GM18499 (cell line): ENCODE results near the gene PDSS2.
"Not testable (repeated sequence)": the region's sequence is repeated elsewhere in the genome, so short reads cannot be mapped to it uniquely, and the experiment has no call there.

Experiments used
- ATAC-seq: cut with Tn5 transposase; IDR thresholded peaks from one replicate; pipeline ENCODE4 v1.9.1; 2021; ENCODE audit warnings: moderate number of reproducible peaks; ENCODE audit not compliant: insufficient read depth, unreplicated experiment

Gene PDSS2

DNA sequence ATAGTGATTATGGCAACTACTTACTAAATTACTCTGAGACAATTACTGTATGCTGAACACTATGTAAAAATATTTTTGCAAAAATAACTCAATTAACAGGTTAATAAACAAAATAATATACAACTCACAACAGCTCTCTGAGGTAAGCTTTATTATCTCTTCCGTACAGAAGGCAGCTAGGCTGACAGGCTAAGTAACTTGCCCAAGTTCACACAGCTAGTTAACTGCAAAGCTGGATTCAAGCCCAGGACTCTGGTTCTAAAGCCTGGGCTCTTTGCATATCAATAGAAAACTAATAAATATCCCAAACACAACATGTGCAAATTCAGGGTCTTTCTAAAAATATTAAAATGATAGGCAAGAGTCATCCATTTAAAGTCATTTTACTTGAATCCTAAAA is 174.6 kb downstream of the PDSS2 start:
- no peak for ATAC-seq

DNA sequence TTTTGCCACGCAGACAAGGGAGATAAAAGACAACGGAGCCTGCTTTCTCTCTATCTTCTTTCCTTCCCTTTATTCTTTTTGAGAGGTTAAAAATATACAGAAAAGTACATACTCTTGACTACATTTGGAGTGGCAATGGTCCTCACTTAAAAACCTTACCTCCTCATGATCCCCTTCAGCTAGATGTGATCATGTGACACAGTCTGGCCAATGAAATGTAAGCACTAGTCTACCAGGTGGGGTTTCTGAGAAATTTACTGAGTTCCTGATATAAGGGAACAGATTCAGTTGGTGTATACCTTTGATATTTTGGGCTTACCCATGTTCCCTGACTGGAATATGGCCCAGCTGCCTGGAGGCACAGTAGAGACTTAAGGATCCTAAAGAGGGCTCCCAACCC is 178.6 kb downstream of the PDSS2 start:
- ATAC-seq = no peak

DNA sequence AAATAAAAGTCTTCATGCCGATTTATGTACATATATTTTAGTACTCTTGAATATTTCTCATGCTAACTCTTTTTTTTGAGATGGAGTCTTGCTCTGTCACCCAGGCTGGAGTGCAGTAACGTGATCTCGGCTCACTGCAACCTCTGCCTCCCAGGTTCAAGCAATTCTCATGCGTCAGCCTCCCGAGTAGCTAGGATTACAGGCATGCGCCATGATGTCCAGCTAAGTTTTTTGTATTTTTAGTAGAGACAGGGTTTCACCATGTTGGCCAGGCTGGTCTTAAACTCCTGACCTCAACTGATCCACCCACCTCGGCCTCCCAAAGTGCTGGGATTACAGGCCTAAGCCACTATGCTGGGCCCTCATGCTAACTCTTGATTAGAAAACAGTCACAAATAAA is 179.4 kb downstream of the PDSS2 start:
- not testable (repeated sequence) for ATAC-seq

DNA sequence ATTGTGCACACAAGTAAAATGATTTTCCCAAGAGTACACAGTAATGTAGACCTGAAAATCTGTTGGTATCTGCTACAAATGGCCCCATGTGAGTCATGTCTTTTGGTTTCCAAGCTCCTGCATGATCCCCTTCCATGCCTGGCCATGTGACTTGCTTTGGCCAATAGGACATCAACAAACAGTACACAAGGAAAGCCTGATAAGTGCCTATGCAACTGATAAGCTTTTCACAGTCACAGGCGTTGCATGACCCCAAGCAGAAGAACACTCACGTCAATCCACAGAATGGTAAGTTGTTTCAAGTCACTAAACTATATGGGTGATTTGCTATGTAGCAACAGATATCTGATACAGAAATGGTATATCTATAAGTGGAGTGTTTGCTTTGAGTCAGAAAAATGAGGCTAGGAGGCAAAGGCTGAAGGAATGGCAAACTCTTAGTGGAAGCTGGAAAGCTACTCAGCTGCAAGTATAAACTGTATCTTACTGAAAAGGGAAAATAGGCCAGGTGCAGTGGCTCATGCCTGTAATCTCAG is 184.0 kb downstream of the PDSS2 start:
- ATAC-seq = no peak

DNA sequence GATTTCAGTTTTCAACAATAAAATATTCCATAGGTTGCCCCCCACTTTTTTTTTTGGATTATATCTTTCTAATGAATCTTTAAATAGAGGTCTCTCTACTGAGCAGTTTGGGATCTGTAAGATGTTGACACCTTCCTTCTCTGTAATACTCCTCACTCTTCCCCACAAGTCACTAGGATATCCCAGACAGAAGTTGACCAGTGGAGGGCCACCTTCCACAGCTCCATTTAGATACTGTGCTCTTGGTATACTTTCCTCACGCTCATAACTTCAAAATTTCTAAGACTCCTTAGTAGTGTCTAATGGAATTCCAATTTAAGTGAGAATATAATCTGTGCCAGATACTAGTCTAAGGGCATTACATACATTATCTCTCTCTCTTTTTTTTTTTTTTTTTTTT is 185.1 kb downstream of the PDSS2 start:
- ATAC-seq = no peak

DNA sequence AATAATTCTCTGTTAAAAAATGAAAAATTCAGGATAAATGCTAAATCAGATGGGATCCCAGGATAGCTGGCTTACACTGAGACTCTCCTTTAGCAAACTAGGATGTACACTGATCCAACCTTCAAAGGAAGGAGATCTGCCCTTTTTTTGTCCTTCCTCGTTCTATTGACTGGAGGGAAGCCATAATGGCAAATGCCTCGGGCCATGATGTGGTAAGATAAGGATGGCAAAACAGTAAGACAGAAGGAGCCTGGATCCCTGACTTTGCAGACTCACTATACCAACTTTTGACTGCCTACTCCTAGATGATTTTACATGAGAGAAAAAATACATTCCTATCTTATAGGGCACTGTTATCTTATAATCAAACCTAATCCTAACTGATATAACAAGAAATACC is 187.1 kb downstream of the PDSS2 start:
- no peak for ATAC-seq

DNA sequence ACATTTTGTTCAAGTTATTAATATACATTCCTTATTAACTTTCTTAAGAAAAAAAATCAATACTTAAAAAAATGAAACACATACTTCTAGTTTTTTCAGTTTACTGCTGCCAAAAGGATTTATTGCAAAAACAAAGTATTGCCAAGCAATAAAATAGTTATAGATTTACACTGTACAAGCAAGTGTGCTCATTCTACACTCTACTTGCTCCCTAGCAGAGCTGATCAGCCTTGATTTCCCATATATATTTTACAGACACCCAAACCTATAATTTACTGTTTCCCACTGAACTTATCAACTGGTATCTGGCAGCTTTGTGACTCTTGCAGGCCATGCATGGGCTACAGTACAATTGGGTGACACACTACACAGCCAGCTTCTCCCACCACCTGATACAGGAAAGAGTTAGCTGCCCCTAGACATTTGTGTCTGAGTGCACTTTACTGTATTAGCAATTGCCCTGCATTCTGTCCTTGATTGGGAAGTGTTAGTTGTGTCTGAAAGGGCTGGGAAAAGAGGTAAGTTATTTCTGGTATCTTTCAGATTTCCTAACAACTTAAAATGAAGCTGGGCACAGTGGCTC is 188.1 kb downstream of the PDSS2 start:
- ATAC-seq = no peak

DNA sequence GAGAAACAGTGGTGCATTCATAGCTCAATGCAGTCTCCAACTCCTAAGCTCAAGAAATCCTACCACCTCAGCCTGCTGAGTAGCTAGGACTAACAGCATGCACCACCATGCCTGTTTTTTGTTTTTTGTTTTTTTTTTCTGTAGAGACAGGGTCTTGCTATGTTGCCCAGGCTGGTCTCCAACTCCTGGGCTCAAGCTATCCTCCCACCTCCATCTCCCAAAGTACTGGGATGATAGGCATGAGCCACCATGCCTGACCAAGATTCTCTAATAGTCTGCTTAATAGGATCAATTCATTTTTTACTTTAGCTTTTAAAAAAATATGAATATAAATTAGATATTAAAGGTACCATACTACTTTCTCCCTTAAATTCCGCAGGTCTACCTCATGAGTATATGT is 191.7 kb downstream of the PDSS2 start:
- no peak for ATAC-seq

DNA sequence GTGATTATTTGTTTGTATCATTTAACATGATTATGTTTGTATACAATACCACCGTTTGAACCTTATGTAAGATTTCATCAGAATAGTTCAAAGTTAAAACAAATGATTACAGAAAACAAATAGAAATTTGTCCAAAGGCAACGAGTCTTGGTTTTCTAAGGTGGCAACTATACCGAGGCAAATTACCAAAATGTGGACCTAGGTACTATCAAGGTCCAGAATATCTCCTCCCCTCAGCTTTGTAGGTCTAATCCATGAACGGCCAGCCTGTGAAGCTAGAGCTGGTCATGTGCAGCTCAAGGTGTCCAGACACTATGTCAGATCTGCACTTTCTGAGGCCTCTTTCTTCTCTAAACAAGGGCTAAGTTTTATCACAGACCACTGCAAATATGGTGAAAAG is 192.4 kb downstream of the PDSS2 start:
- no peak for ATAC-seq

DNA sequence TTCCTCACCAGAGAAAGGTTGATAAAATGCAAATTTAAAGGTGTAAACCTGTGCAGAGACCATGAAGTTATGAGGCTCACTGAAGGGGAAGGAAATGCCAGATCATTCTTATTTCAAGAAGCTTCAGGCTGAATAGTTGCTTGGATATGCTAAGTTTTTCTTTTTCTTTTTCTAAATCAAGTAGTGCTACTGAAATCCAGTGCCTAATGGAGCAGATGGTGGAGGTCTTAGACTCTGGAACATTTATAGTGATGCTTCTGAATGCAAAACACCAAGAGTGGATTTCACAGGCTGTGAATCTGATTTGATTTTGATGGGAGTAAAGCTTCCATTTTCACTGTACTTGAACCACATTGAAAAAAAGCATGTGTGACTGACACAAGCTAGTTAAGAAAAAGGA is 192.8 kb downstream of the PDSS2 start:
- ATAC-seq = no peak

DNA sequence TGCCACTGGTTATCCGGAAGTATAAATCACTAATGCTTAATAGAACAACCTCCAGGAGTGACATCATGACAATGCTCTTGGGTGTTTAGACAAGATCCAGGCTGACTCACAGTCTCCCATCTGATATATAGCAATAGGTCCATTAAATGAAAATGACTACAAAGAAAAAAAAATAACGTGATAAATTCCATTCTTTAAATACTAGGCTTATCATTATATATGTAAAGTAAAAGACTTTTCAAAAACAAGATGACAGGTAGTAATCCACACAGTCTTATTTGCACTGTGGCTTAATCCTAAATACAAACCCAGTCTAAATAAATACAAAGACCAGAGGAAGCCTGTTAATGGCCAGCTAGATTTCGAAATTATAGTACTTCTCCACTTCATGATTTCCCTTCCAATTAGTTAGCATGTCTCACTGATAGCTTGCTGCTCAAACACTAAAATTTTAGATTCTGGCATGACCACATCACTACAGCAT is 195.0 kb downstream of the PDSS2 start:
- no peak for ATAC-seq

DNA sequence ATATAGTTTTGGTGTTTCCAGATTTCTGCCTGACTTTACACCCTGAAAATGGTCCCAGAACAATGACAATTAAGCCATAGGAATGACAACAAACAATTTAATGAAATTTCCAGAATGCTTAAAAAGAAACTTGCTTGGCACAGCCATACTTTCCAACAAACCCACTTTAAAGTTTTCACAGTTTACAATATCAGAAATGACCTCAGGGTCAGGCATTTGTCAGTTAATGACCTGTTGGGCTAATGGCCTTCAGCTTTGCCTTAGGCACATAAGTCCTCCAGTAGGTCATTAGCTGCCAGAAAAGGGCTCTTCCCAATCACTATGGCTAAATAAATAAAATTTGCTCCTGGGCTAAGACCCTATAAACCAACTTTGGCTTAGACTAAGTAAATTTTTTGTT is 199.4 kb downstream of the PDSS2 start:
- no peak for ATAC-seq

DNA sequence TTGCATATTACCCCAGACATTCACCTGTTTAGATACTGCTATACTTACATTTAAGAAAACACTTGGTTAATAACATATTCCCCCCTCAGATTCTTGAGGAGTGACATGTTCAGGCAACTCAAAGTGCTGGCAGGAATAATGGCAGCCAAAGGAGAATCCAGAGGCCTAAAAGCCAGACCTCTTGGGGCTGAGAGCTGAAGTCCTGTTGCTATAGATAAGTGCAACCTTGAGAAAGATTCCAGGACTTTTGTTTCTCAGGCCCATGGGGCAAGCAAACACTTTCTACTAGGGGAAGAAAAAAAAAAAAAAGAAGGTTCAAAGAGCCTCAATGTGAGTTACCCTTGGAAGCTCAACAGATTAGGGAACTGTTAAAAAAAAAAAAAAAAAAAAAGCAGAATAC is 211.2 kb downstream of the PDSS2 start:
- ATAC-seq = no peak

DNA sequence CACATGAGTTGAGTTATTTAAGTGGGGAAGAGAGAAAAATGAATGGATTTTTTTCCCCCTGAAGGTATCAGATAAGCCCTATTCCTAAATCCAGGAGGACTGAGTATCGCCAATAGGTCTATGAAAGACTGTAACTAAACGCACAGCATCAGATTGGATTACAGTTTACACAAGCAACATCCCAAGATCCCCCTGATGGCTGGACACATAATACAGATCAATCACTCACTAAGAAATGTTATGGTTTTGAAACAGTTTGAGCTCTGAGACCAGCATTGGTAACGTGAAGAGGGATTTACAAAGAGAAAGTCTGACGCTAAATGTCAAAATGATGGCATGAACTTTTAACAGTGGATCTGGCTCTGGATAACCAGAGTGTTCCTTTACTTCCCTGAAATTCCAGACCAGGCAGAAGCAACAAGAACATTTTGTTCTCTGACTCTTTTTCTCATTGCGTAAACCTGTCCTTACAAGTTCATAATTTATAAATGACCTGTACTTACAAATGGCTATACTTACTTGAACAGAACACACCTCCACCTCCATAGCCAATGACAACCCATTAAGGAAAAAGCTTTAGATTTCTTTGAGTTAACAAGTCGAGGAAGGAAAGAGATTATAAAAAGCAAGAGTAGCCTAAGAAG is 212.3 kb downstream of the PDSS2 start:
- no peak for ATAC-seq

DNA sequence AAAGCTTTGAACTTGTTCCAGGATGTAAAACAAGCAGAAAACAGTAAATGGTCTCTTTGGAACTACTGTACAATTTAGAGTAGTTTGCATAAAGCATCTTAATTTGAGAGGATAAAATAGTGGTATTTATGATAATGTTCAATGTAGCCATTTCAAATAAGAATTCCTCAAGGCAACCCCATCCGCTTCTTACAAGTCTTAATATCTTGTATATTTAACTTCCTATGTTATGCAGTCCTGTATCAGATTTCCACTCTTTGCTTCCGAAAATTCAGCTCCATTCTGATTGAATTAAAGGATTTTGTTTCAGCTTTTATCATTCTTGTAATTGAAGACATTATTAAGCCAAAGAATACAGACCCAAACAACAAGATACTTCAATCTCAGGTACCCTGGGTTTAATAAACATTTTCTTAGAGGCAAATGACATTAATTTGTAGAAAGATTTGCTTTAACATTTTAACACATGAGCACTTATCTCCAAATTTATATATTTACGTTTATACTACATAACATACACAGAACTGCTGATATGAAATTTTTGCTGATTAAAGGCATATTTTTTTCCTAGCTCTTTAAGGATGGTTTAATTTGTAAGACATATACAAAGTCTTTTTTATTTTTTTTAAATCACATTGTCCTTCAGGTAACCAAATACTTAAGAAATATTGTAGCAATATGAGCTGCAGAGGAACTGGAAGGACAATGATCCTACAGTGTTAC is 213.0 kb downstream of the PDSS2 start:
- no peak for ATAC-seq

DNA sequence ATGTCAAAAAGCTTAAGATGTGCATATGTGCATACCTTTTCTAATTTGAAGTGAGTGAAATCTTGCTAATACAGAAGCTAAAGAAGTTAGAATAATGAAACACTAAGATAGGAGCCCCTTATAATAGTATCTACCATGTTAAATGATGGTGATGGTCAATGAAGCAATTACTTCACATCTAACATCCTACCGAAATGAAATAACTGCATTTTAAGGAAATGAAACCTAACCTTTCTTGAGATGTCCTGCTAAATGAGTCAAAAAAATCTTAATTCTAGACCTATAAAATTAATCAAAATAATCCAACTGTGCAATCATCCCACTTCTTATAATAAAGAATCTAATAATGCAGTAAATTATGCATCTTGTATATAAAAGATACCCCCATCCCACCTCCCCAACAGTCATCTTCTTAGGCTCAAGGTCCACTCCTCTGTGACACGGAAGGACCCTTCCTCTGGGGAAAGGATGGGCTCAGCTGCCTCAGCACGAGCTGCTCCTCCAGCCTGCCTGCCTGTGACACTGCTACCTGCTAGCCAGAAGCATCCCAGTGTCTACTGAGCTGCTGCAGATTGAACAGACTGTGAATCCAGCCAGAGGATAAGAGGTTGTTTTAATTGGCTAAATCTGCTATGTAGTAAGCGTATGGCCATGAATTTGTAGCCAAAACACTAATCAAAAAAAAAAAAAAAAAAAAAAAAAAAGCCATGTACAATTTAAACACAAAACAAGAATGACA is 214.5 kb downstream of the PDSS2 start:
- ATAC-seq = no peak

DNA sequence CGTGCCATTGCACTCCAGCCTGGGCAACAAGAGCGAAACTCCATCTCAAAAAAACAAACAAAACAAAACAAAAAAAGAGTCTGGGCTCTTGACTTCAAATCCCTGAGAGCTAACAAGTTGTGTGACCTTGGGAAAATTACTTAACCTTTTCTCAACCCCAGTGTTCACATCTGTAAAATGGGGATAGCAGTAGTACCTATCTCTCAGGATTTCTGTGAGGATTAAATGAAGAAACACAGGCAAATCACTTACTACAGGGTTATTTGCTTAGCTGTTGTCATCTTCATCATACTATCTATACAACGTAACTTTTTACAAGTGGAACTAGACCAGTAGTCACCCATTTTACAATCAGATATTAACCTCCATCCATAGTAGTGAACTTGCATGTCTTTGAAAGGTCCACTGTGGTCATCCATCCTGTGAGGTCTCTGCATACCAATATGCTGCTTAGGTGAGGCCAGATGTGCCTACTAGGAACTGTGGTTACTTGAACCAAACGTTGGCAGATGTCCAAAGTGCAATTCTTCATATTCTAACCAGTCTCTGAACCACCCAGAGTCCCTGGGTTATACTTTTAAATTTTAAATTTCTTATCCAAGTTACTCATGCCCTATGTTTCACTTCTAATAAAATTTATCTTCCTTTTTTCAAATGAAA is 215.2 kb downstream of the PDSS2 start:
- ATAC-seq = no peak

DNA sequence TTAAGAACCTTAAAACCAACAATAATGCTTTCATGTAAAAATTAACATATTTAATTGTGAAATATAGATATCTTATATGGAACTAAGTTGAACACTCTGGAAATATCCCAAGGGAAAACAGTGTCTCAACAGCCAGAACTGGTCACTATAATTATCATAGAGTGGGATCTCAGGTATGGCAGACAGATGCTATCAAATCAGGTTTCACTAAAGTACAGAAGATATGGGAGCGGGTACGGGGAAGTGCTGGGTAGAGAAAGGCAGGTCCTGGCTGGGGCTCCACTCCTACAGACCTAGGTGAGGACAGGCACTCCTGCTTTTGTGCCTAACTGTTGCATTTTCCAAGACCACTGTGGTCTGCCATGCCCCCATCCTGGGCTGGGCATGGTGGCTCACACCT is 215.9 kb downstream of the PDSS2 start:
- no peak for ATAC-seq

DNA sequence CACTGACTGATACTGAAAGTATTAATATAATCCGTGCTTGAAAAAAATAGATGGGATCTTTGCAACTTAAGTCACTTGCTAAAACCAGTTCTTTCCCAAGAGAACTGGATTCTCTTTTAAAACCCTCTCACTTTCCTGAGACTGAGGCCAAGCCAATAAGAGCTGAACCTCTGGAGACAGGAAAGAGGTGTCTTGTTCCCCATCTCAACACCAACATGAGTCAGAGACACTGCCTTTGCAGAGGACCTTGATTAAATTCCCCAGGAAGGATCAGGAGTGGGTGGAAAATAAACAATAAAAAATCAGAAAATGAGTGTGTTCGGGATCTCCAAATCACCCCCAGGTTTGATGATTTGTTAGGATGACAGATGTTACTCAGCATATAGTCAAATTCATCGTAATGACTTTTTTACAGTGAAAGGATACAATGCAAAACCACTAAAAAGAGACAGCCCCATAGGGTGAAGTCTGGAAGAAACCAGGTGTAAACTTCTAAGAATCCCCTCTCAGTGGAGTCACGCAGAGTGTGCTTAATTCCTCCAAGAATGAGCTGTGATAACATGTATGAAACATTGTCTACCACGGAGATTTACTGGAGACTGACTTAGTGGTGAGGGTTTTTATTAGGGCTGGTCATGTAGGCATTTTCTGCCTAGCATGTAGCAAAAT is 221.2 kb downstream of the PDSS2 start:
- no peak for ATAC-seq

DNA sequence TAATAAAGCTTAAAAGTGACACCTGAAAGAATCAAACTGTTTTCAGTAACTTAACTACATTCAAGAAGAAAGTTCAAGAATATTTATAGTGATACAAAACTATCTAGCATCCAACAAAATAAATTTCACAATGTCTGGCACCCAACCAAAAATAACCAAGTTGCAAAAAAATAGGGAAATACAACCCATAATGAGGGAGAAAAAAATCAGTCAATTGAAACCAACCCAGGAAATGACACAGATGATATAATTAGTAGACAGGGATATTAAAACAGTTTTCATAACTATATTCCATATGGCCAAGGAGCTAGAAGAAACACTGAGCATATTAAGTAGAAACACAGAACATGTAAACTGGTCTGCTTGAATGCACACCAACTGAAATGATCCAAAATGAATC is 223.9 kb downstream of the PDSS2 start:
- no peak for ATAC-seq
